T47D (cell line): ENCODE results near the gene ACER3.
"Not testable (repeated sequence)": the region's sequence is repeated elsewhere in the genome, so short reads cannot be mapped to it uniquely, and the experiment has no call there.

Experiments used
- DNase-seq, 2 experiments: peaks; one replicate each; pipeline versions ENCODE4 v3.0.0 to v3.0.0-alpha.2; 2011 to 2012; ENCODE audit warnings: low read depth in 1 of 2, low spot score in 1 of 2
- JUND ChIP-seq: IDR thresholded peaks from 2 replicates; pipeline ENCODE4 v1.6.1; 2012; ENCODE audit warnings: low read depth
- in situ Hi-C: cut with HindIII; loops from 2 replicates; pipeline ENCODE4 v1.10.0; 2016; ENCODE audit warnings: low sequenced_read_pairs, low pct_unique_long_range_greater_than_20kb

Gene ACER3

DNA sequence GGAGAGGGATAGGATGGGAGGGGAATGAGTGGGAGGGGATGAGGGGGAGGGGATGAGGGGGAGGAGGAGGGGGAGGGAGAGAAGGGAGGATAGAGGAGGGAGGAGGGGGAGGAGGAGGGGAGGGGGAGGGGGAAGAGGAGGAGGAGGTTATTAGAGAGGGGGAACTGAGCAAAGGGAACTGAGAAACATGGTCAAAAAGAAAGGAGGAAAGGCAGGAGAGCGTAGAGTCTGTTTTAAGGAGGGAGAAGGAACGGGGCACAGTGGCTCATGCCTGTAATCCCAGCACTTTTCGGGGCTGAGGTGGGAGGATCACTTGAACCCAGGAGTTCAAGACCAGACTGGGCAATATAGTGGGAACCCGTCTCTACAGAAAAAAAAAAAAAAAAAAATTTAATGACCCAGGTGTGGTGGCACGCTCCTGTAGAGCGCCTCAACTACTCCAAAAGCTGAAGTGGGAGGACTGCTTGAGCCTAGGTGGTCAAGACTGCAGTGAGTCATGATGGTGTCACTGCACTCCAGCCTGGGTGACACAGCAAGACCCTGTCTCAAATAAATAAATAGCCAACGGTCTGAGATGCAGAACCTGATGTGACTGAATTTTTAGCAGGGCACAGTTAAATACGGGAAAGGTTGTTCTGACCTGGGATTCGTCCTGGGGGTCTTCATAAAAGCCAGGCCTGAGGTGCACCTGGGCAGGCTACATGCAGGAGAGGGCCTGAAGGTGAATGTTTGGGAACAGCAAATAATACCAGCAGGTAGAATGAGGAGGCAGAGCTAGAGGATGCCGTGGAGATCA, 177.5 kb downstream of the ACER3 start:
- TF ChIP-seq JUND: no peak
- DNase-seq: no peak
- in situ Hi-C loops: no loop called here

GRCh38 chr11:77038825-77039326, 178.2 kb downstream of the ACER3 start:
- no peak for DNase-seq
- in situ Hi-C loops: no loop called here
- no peak for TF ChIP-seq JUND

- in situ Hi-C loops: no loop called here
- no peak for TF ChIP-seq JUND
- peak in 1 of 2 experiments; percentile 38 for DNase-seq
Measured at GRCh38 chr11:77039491-77040400, 179.0 kb downstream of the ACER3 start.

- DNase-seq: no peak
- in situ Hi-C loops: no loop called here
Measured at GRCh38 chr11:77040401-77040777, 179.7 kb downstream of the ACER3 start.

GRCh38 chr11:77040889-77041288, 180.2 kb downstream of the ACER3 start:
- in situ Hi-C loops: no loop called here
- no peak for TF ChIP-seq JUND
- no peak for DNase-seq

More at GRCh38 chr11:77040401-77040777, 179.7 kb downstream of the ACER3 start:
- TF ChIP-seq JUND: no peak

- no peak for DNase-seq
- TF ChIP-seq JUND: no peak
- in situ Hi-C loops: no loop called here
Measured at GRCh38 chr11:77042111-77042726, 181.5 kb downstream of the ACER3 start.

DNA sequence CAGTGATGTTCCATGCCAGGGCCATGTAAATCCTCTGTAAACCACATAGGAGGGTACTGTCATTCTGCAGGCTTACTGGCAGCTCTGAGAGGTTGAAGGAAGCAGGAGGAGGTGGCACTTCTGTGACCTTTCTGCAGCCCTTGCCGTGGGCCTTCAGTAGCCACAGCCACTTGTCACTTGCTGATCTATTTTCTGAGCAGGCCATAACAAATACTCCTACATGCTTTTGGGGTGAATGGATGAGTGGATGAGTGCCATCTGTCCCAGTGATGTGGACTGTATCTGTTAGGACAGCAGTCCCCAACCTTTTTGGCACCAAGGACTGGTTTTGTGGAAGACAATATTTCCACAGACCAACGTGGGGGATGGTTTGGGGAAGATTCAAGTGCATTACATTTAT, 183.6 kb downstream of the ACER3 start:
- DNase-seq: no peak
- in situ Hi-C loops: no loop called here
- TF ChIP-seq JUND: no peak

DNA sequence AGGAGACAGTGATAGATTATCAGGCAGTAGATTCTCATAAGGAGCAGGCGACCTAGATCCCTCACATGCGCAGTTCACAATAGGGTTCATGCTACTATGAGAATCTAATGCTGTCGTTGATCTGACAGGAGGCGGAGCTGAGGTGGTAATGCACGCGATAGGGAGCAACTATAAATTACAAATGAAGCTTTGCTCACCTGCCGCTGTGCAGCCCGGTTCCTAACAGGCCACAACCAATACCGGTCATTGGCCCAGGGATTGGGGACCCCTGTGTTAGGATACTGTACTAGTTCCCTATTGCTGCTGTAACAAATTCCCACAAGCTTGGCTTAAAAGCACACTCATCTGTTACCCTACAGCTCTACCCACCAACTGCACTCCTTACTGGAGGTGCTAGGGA, 184.2 kb downstream of the ACER3 start:
- TF ChIP-seq JUND: no peak
- DNase-seq: no peak

GRCh38 chr11:77046060-77046501, 185.4 kb downstream of the ACER3 start:
- in situ Hi-C loops: no loop called here
- peak; percentile 80 to 96 for DNase-seq
- no peak for TF ChIP-seq JUND

More for the DNA sequence above, 184.2 kb downstream of the ACER3 start:
- in situ Hi-C loops: no loop called here

DNA sequence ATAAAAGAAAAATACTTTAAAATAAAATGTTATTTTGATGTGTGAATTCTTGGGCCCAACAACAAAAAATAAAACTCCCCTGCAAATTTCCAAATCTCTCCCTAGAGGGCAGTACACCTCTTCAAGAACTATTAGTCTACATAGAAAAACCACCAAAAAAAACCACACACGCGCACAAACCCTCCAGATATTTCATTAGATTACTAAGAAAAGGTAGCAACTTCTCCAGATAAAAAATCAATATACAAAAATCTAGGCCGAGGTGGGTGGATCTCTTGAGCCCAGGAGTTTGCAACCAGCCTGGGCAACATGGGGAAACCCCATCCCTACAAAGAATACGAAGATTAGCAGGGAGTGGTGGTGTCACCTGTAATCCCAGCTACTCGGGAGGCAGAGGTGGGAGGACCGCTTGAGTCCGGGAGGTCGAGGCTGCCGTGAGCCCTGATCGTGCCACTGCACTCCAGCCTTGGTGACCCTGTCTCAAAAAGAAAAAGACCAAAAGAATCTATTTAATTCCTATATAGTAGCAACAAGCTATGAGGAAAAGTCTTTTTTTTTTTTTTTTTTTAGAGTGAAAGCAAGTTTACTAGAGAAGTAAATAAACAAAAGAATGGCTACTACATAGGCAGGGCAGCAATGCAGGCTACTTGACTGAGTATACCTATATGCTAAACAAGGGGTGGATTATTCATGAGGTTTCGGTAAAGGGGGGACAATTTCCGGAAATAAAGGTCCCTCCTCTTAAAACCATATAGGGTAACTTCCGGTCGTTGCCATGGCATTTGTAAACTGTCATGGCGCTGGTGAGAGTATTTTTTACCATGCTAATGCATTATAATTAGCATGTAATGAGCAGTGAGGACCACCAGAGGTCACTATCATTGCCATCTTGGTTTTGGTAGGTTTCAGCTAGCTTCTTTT, 186.5 kb downstream of the ACER3 start:
- in situ Hi-C loops: no loop called here
- no peak for TF ChIP-seq JUND
- DNase-seq: peak in 1 of 2 experiments; percentile 96

- in situ Hi-C loops, DNase-seq: not testable (repeated sequence)
Measured at GRCh38 chr11:77047928-77048446, 187.3 kb downstream of the ACER3 start.
